VCaP (cell line): ENCODE results near the gene CYB5B.

Source experiments
- H3K27ac ChIP-seq: fragments of 450-650 bp; 2 replicates; pipeline ENCODE4 v1.5.1; 2017
- CTCF ChIP-seq: fragments of 450-650 bp; conservative IDR thresholded peaks from 2 replicates; pipeline ENCODE4 v1.5.1; 2017; ENCODE audit warnings: mild to moderate bottlenecking, moderate library complexity

Gene CYB5B

GRCh38 chr16:69494991-69495392, 70.6 kb downstream of the CYB5B start:
- no peak for TF ChIP-seq CTCF

GRCh38 chr16:69495821-69496220, 71.4 kb downstream of the CYB5B start:
- H3K27ac ChIP-seq = no peak overlapping the region
- TF ChIP-seq CTCF = no peak

More at GRCh38 chr16:69494991-69495392, 70.6 kb downstream of the CYB5B start:
- H3K27ac ChIP-seq = no peak overlapping the region

DNA sequence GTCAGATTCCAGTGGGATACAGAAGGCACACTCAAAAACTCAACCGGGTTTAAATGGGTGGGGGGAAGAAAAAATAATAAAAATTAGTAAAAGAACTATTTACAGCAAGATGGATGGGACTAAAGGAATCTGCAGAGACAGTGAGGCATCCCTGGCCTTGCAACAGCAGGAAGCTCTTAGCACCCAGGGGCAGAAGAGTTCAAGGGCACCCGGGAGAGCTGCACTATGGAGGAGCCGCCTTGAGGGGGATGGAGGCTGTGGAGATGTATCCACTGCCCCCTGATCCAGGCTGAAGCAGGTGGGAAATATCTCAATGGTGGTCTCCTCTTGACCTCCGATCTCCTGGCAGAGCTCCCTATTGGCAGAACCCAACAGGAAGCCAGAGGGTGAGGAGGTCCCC, 72.0 kb downstream of the CYB5B start:
- no peak overlapping the region for H3K27ac ChIP-seq
- TF ChIP-seq CTCF = no peak

- no peak for TF ChIP-seq CTCF
Observed at GRCh38 chr16:69496896-69497295, 72.5 kb downstream of the CYB5B start.

DNA sequence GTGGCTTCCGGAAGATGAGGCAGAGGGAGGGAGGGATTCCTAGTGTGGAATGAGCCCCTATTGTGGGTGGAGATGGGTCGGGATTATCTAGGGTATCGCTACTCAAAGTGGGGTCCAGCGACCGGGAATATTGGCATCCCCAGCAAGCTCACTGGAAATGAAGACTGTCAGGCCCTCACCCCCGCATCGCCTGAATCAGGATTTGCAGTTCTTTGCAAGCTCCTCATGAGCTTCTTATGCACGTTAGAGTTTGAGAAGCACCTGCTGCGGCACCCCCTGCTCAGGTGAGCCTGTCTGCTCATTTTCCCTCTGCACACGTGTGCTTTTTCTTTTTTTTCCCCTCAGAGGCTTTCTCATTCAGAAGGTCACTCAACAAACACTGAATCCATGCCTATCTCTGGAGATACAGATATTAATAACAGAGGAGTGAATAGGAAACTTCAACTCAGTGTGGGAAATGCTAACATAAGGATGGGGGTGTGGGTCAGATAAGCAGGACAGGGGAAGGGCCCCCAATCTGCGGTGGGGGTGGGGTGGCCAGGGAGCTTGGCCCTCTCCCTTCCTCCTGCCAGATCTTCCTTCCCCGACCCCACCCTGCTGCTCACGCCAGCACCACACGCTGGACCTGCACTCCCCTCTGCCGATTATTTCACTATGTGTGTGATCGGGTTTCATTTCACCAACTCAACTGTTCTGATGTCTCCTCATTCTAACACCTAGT, 73.6 kb downstream of the CYB5B start:
- H3K27ac ChIP-seq = no peak overlapping the region

More at GRCh38 chr16:69496896-69497295, 72.5 kb downstream of the CYB5B start:
- no peak overlapping the region for H3K27ac ChIP-seq

GRCh38 chr16:69498926-69499325, 74.5 kb downstream of the CYB5B start:
- H3K27ac ChIP-seq = no peak overlapping the region

More for the DNA sequence above, 73.6 kb downstream of the CYB5B start:
- TF ChIP-seq CTCF = no peak

More at GRCh38 chr16:69498926-69499325, 74.5 kb downstream of the CYB5B start:
- no peak for TF ChIP-seq CTCF
